H1 (cell line): ENCODE data around the gene FAM83C. TPM values are rescaled to one million over a fixed set of nuclear protein-coding genes. Genes with fewer than 3 reads are reported as not detected.

Experiments
- CTCF ChIA-PET: fragments of 300-600 bp; sonication (Branson Sonifier 250); formaldehyde crosslinking; loops from one replicate; lab custom pipeline; 2021; ENCODE audit not compliant: partially characterized antibody; lab: Charles Lee
- POLR2A ChIA-PET: fragments of 300-600 bp; sonication (Branson Sonifier 250); formaldehyde crosslinking; loops from one replicate; lab custom pipeline; 2021; ENCODE audit warnings: inconsistent platforms; ENCODE audit not compliant: partially characterized antibody; lab: Charles Lee
- DNase-seq, 2 experiments: peaks; one replicate each; pipeline versions ENCODE4 v3.0.0 to v3.0.0-alpha.2; 2010 to 2022; ENCODE audit warnings: low spot score in 2 of 2, low read depth in 1 of 2, mixed read lengths in 1 of 2
- FAIRE-seq: peaks from 2 replicates; lab custom pipeline; 2011; peaks lifted over from hg19 to GRCh38; lab: Jason Lieb, UNC
- H2AFZ ChIP-seq: 2 replicates; pipeline ENCODE4 v1.8.1; 2012; ENCODE audit warnings: low read length, inconsistent platforms
- H2AK5ac ChIP-seq: 2 replicates; pipeline ENCODE4 v1.6.1; 2013; ENCODE audit warnings: low read depth, low read length
- H2BK120ac ChIP-seq: replicated peaks from 2 replicates; pipeline ENCODE3; 2013; ENCODE audit warnings: low read depth, low read length, inconsistent platforms
- H2BK12ac ChIP-seq: 2 replicates; pipeline ENCODE4 v1.6.1; 2013; ENCODE audit warnings: low read depth, low read length
- H2BK15ac ChIP-seq: 2 replicates; pipeline ENCODE4 v1.6.1; 2013; ENCODE audit warnings: low read length
- H2BK20ac ChIP-seq: 2 replicates; pipeline ENCODE4 v1.6.1; 2013; ENCODE audit warnings: low read length
- H2BK5ac ChIP-seq: 2 replicates; pipeline ENCODE4 v1.6.1; 2013; ENCODE audit warnings: low read depth, low read length
- H3K14ac ChIP-seq: 2 replicates; pipeline ENCODE4 v1.6.1; 2013; ENCODE audit warnings: inconsistent platforms; ENCODE audit not compliant: insufficient read length
- H3K18ac ChIP-seq: 2 replicates; pipeline ENCODE4 v1.6.1; 2013; ENCODE audit warnings: low read length; ENCODE audit errors: extremely low read depth
- H3K23ac ChIP-seq: 2 replicates; pipeline ENCODE4 v1.6.1; 2013; ENCODE audit warnings: inconsistent platforms; ENCODE audit not compliant: insufficient read length
- H3K23me2 ChIP-seq: 2 replicates; pipeline ENCODE4 v1.6.1; 2013; ENCODE audit warnings: low read depth, low read length
- H3K27ac ChIP-seq: 2 replicates; pipeline ENCODE4 v1.6.1; 2011; ENCODE audit warnings: low read depth, low read length, inconsistent platforms
- H3K27me3 ChIP-seq, 4 experiments: replicated peaks in 1 of 4; 1 replicate in 1 of 4; 2 replicates in 3 of 4; pipeline versions ENCODE4 v1.6.1 to v1.8.1; 2011 to 2013; ENCODE audit warnings: low read length in 3 of 4, mild to moderate bottlenecking in 3 of 4, inconsistent platforms in 2 of 4, mixed read lengths in 2 of 4, moderate library complexity in 1 of 4; ENCODE audit not compliant: control insufficient read depth in 3 of 4, insufficient read depth in 3 of 4; ENCODE audit errors: extremely low read depth in 1 of 4
- H3K36me3 ChIP-seq, 4 experiments: 2 replicates each; pipeline versions ENCODE4 v1.6.1 to v1.8.1; 2011 to 2013; ENCODE audit warnings: mild to moderate bottlenecking in 4 of 4, low read length in 3 of 4, moderate library complexity in 2 of 4, control low read depth in 1 of 4, inconsistent platforms in 1 of 4; ENCODE audit not compliant: insufficient read depth in 4 of 4, control insufficient read depth in 2 of 4
- H3K4ac ChIP-seq: replicated peaks from 2 replicates; pipeline ENCODE3; 2013; ENCODE audit warnings: low read length, low read depth, mixed read lengths, inconsistent platforms; ENCODE audit not compliant: insufficient read length
- H3K4me1 ChIP-seq, 4 experiments: replicated peaks in 1 of 4; 1 replicate in 1 of 4; 2 replicates in 3 of 4; pipeline versions ENCODE4 v1.6.1 to v1.8.1; 2011 to 2013; ENCODE audit warnings: low read length in 3 of 4, inconsistent platforms in 2 of 4, mixed read lengths in 1 of 4; ENCODE audit not compliant: insufficient read depth in 4 of 4, control insufficient read depth in 3 of 4
- H3K4me2 ChIP-seq, 2 experiments: 2 replicates each; pipeline versions ENCODE4 v1.6.1 to v1.8.1; 2011 to 2013; ENCODE audit warnings: low read depth in 2 of 2, low read length in 2 of 2, control low read depth in 1 of 2, inconsistent platforms in 1 of 2, mild to moderate bottlenecking in 1 of 2; ENCODE audit not compliant: insufficient read depth in 1 of 2
- H3K4me3 ChIP-seq, 4 experiments: fragments of 200-600, 300-600 bp in 1 of 4; sonication (generic), shearing (Covaris generic), sonication (Bioruptor Twin) in 1 of 4; 2 replicates each; pipeline versions ENCODE4 v1.5.1 to v1.8.1; 2011 to 2016; ENCODE audit warnings: low read length in 4 of 4, low read depth in 3 of 4, control low read depth in 2 of 4, inconsistent platforms in 2 of 4, mild to moderate bottlenecking in 2 of 4, mixed read lengths in 1 of 4, moderate library complexity in 1 of 4; ENCODE audit not compliant: insufficient read depth in 2 of 4; ENCODE audit errors: extremely low read depth in 1 of 4
- H3K56ac ChIP-seq: replicated peaks from 2 replicates; pipeline ENCODE3; 2013; ENCODE audit warnings: low read depth, mild to moderate bottlenecking, mixed read lengths, low read length, inconsistent platforms; ENCODE audit not compliant: insufficient read length
- H3K79me1 ChIP-seq: 2 replicates; pipeline ENCODE4 v1.6.1; 2013; ENCODE audit warnings: low read depth, low read length, control low read depth
- H3K79me2 ChIP-seq, 2 experiments: 2 replicates each; pipeline versions ENCODE4 v1.6.1 to v1.8.1; 2012 to 2013; ENCODE audit warnings: low read length in 2 of 2, mild to moderate bottlenecking in 2 of 2, inconsistent platforms in 1 of 2; ENCODE audit not compliant: insufficient read depth in 2 of 2, control insufficient read depth in 1 of 2
- H3K9ac ChIP-seq, 4 experiments: replicated peaks in 1 of 4; 1 replicate in 1 of 4; 2 replicates in 3 of 4; pipeline versions ENCODE4 v1.6.1 to v1.8.1; 2011 to 2013; ENCODE audit warnings: low read depth in 3 of 4, low read length in 3 of 4, control low read depth in 2 of 4, mild to moderate bottlenecking in 2 of 4, moderate library complexity in 2 of 4, inconsistent platforms in 1 of 4; ENCODE audit errors: extremely low read depth in 1 of 4
- H3K9me3 ChIP-seq, 2 experiments: 2 replicates each; pipeline versions ENCODE4 v1.6.1 to v1.8.1; 2012 to 2013; ENCODE audit warnings: mild to moderate bottlenecking in 2 of 2, moderate library complexity in 2 of 2, control low read depth in 1 of 2, inconsistent platforms in 1 of 2, low read depth in 1 of 2, low read length in 1 of 2, mixed read lengths in 1 of 2; ENCODE audit not compliant: insufficient read depth in 2 of 2
- H4K20me1 ChIP-seq, 2 experiments: replicated peaks in 1 of 2; 2 replicates each; pipeline versions ENCODE3 to v1.8.1; 2011 to 2013; ENCODE audit warnings: inconsistent platforms in 2 of 2, low read length in 2 of 2, mild to moderate bottlenecking in 1 of 2; ENCODE audit not compliant: insufficient read depth in 2 of 2, control insufficient read depth in 1 of 2
- H4K5ac ChIP-seq: 2 replicates; pipeline ENCODE4 v1.6.1; 2013; ENCODE audit warnings: low read length, low read depth, mixed read lengths, inconsistent platforms; ENCODE audit not compliant: insufficient read length
- H4K8ac ChIP-seq: 2 replicates; pipeline ENCODE4 v1.8.0; 2013; ENCODE audit warnings: mild to moderate bottlenecking, moderate library complexity, low read length, inconsistent platforms; ENCODE audit not compliant: insufficient read depth; ENCODE audit errors: extremely low read depth
- H4K91ac ChIP-seq: replicated peaks from 2 replicates; pipeline ENCODE3; 2013; ENCODE audit warnings: low read length, mixed read lengths, inconsistent platforms; ENCODE audit not compliant: insufficient read length
- CBX8 ChIP-seq: fragments of 300-800, 300-1000 bp; sonication (generic); IDR thresholded peaks from 2 replicates; pipeline ENCODE4 v1.7.1; 2016; ENCODE audit warnings: low read depth, low read length, borderline replicate concordance
- HDAC2 ChIP-seq, 2 experiments: fragments of 300-600 bp in 1 of 2; sonication (generic) in 1 of 2; IDR thresholded peaks; 2 replicates each; pipeline ENCODE4 v1.6.1; 2011 to 2012; ENCODE audit warnings: low read depth in 2 of 2, low read length in 2 of 2, mild to moderate bottlenecking in 2 of 2, moderate library complexity in 2 of 2, borderline replicate concordance in 1 of 2, inconsistent platforms in 1 of 2
- KDM4A ChIP-seq: IDR thresholded peaks from one replicate; pipeline ENCODE4 v1.7.1; 2012; ENCODE audit warnings: low read depth, mild to moderate bottlenecking, moderate library complexity, low read length, inconsistent platforms; ENCODE audit not compliant: severe bottlenecking
- KDM5A ChIP-seq: fragments of 200-600 bp; IDR thresholded peaks from 2 replicates; pipeline ENCODE4 v1.7.1; 2012; ENCODE audit warnings: mild to moderate bottlenecking, low read length, inconsistent platforms, mixed read lengths
- SIN3A ChIP-seq, 2 experiments: IDR thresholded peaks in 1 of 2; conservative IDR thresholded peaks in 1 of 2; 2 replicates each; pipeline ENCODE4 v1.6.1; 2011 to 2012; ENCODE audit warnings: low read length in 2 of 2, improper control_type of control experiment in 1 of 2, low read depth in 1 of 2, mild to moderate bottlenecking in 1 of 2
- SRF ChIP-seq: IDR thresholded peaks from 2 replicates; pipeline ENCODE4 v1.6.1; 2011; ENCODE audit warnings: mild to moderate bottlenecking, low read depth, low read length, moderate library complexity
- WGBS, 2 experiments: shearing (Covaris generic) in 1 of 2; methylation state at CpG; one replicate each; pipeline versions ENCODE4 v1.1.6 to v1.1.7; 2013 to 2015; ENCODE audit warnings: low lambda C conversion rate in 2 of 2, mixed read lengths in 2 of 2, inconsistent platforms in 1 of 2, low coverage in 1 of 2, missing lambda C conversion rate in 1 of 2; ENCODE audit not compliant: insufficient replicate concordance in 2 of 2, insufficient coverage in 1 of 2, insufficient read length in 1 of 2; ENCODE audit errors: extremely low coverage in 1 of 2, missing lambda C conversion rate in 1 of 2; 5-methylcytosine and 5-hydroxymethylcytosine counted together
- polyA plus RNA-seq, 7 experiments: library from polyadenylated mRNA; depleted of rRNA in 3 of 7; stranded (reverse) in 5 of 7; unstranded in 2 of 7; fragments of >200 nt in 5 of 7; fragments of 200-250 nt in 2 of 7; gene quantifications; 1 replicate in 5 of 7; 2 replicates in 1 of 7; 4 replicates in 1 of 7; pipeline versions ENCODE4 v1.2.1 to v1.2.3, GENCODE V29; 2011 to 2013; ENCODE audit warnings: missing spikeins in 2 of 7, mixed read lengths in 2 of 7
- total RNA-seq: library from RNA; stranded (reverse); fragmentation: NEBNext Ultra II Directional; extraction: Animal tissue kit (Norgen Biotek cat#: 25700); gene quantifications from 2 replicates; pipeline ENCODE4 v1.2.1, GENCODE V29; 2021

Gene FAM83C
- total and polyA plus RNA-seq, 2 of the 8 experiments (the other 6 are each of a cell fraction or from before 2014, with no cell fraction given), result not detected

DNA sequence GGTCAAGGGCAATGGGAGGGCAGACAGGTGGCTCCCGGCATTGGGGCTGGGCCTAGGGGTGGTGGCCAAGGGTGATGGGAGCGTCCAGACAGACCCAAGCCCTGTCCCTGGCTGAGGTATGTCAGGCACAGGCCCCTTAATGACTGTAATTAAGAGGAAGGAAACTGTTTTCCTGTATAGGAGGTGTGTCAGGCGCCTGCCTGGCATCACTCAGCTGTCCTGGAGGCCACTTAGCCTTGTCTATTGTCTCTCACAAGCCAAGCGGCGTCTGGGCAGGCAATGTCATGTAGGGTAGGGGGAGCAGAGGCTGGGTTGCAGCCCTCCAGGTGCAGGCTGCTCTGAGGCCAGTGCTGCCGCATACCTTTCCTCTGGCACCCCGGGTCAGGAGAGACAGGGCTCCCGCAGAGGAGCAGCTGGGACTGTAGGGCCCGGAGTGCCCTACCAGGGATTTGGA, 3.9 kb upstream of the FAM83C start:
- H2BK20ac ChIP-seq, result no peak overlapping the region
- H3K4me3 ChIP-seq, result no peak overlapping the region
- no peaks in the 10 kb centered on the region for H3K79me1 ChIP-seq
- no peak overlapping the region for H2BK5ac ChIP-seq
- DNase-seq (no peak), FAIRE-seq (no peak)
- no peak overlapping the region for H3K4me2 ChIP-seq
- H4K8ac ChIP-seq, result no peak overlapping the region
- no peak overlapping the region for H3K14ac ChIP-seq
- H3K9me3 ChIP-seq, result no peaks in the 10 kb centered on the region
- no peak overlapping the region for H4K91ac ChIP-seq
- H2AFZ ChIP-seq, result no peak overlapping the region
- 81% methylated on average over 9 of the region's 9 CpGs; no CpG with 5 or more reads in 1 of the 2 experiments for WGBS, 2 experiments
- no peak overlapping the region for H2AK5ac ChIP-seq
- no peak overlapping the region; the same call in 1 of the 2 replicates for H2BK12ac ChIP-seq
- H2BK120ac ChIP-seq, result no peak overlapping the region
- no peaks in the 10 kb centered on the region for H3K36me3 ChIP-seq
- no peak overlapping the region for H3K23ac ChIP-seq
- no peak overlapping the region for H4K5ac ChIP-seq
- ChIA-PET CTCF (interaction anchor here (1.0 to 13.8 kb wide), 5 partner anchors 9 to 149 kb away, joined by 3 to 130 read pairs (median 4); partner anchors contain the start of genes EIF6 and MMP24OS), POLR2A (interaction anchor here (1.0 to 3.4 kb wide), 3 partner anchors 12 to 31 kb away, joined by 3 to 15 read pairs (median 10); partner anchors contain the start of gene EIF6)
- no peak overlapping the region for H3K27ac ChIP-seq
- H3K4me1 ChIP-seq, result no peaks in the 10 kb centered on the region; a peak in 2 of 7 replicates
- H3K18ac ChIP-seq, result no peak overlapping the region
- H3K9ac ChIP-seq, result no peak overlapping the region
- H4K20me1 ChIP-seq, result no peaks in the 10 kb centered on the region
- H3K4ac ChIP-seq, result no peak overlapping the region
- no peak overlapping the region for H3K56ac ChIP-seq
- H3K79me2 ChIP-seq, result no peaks in the 10 kb centered on the region
- no peak for TF ChIP-seq HDAC2 (IDR thresholded peaks at IDR 0.05; ENCODE audit: borderline replicate concordance in 1 of 2, low read depth in 2 of 2, low read length in 2 of 2)
- TF ChIP-seq SRF, result no peak
- no peak for TF ChIP-seq KDM4A
- no peak for TF ChIP-seq SIN3A (conservative IDR thresholded peaks at IDR 0.05 in 1 of 2, IDR thresholded peaks at IDR 0.05 in 1 of 2; ENCODE audit: low read depth in 1 of 2, low read length in 2 of 2)
- no peak for TF ChIP-seq CBX8
- TF ChIP-seq KDM5A, result no peak
- no peaks in the 10 kb centered on the region for H3K23me2 ChIP-seq
- no peak overlapping the region for H2BK15ac ChIP-seq
- H3K27me3 ChIP-seq, result no peaks in the 10 kb centered on the region
